ENCODE results near the gene MOV10L1. TPM values are rescaled to one million over a fixed set of nuclear protein-coding genes. Genes with fewer than 3 reads are reported as not detected.
"Not testable (repeated sequence)": the region's sequence is repeated elsewhere in the genome, so short reads cannot be mapped to it uniquely, and the experiment has no call there.

The MOV10L1 gene
- total and polyA plus RNA-seq, 2 donors (not counting 1 experiment from before 2014, with no cell fraction given), result 0.03 to 0.83 TPM

GRCh38 chr22:50204571-50204970 is 114.8 kb downstream of the MOV10L1 start:
- Histone ChIP-seq H3K36me3 (ENCODE audit: control insufficient read depth, insufficient read depth, low read length) (peaks cover 13% of the 10 kb centered on the region), H3K27me3 (ENCODE audit: control insufficient read depth, insufficient read depth, low read length) (no peaks in the 10 kb centered on the region), H3K79me2 (ENCODE audit: control insufficient read depth, insufficient read depth, low read length) (peaks cover 20% of the 10 kb centered on the region), H3K4me3 (replicated peaks in 1 of 4; ENCODE audit: control extremely low read depth in 1 of 4, insufficient read depth in 1 of 4, low read depth in 3 of 4, low read length in 4 of 4) (no peak overlapping the region), H3K27ac (ENCODE audit: insufficient read depth, low read length) (no peak overlapping the region), H3K4me1 (ENCODE audit: control insufficient read depth, extremely low read depth, insufficient read depth, low read length) (peaks cover 2% of the 10 kb centered on the region), H4K20me1 (ENCODE audit: control insufficient read depth, extremely low read depth, insufficient read depth, low read length) (no peaks in the 10 kb centered on the region), H3K9ac (ENCODE audit: insufficient read depth, low read length) (no peak overlapping the region), H3K4me2 (ENCODE audit: extremely low read depth, insufficient read depth, low read length) (no peak overlapping the region), H3K9me3 (ENCODE audit: control insufficient read depth, insufficient read depth, low read depth, low read length) (no peaks in the 10 kb centered on the region), H2AFZ (ENCODE audit: low read length) (no peak overlapping the region)
- DNase-seq (ENCODE audit: low read depth in 2 of 2), result no peak
- TF ChIP-seq EZH2 (IDR thresholded peaks at IDR 0.05; ENCODE audit: low read length, missing control alignments), result no peak
- no peak for TF ChIP-seq CTCF (conservative IDR thresholded peaks at IDR 0.05 in 1 of 2, IDR thresholded peaks at IDR 0.05 in 1 of 2; ENCODE audit: low read depth in 1 of 2, low read length in 2 of 2)

- not testable (repeated sequence) for H3K9me3 ChIP-seq (ENCODE audit: control insufficient read depth, insufficient read depth, low read depth, low read length); H3K9ac ChIP-seq (ENCODE audit: insufficient read depth, low read length); H2AFZ ChIP-seq (ENCODE audit: low read length); H3K4me3 ChIP-seq (replicated peaks in 1 of 4; ENCODE audit: control extremely low read depth in 1 of 4, insufficient read depth in 1 of 4, low read depth in 3 of 4, low read length in 4 of 4); H3K4me2 ChIP-seq (ENCODE audit: extremely low read depth, insufficient read depth, low read length); H4K20me1 ChIP-seq (ENCODE audit: control insufficient read depth, extremely low read depth, insufficient read depth, low read length); H3K27me3 ChIP-seq (ENCODE audit: control insufficient read depth, insufficient read depth, low read length); H3K4me1 ChIP-seq (ENCODE audit: control insufficient read depth, extremely low read depth, insufficient read depth, low read length); H3K27ac ChIP-seq (ENCODE audit: insufficient read depth, low read length); DNase-seq (ENCODE audit: low read depth in 2 of 2)
- Histone ChIP-seq H3K79me2 (ENCODE audit: control insufficient read depth, insufficient read depth, low read length) (peaks cover 20% of the 10 kb centered on the region), H3K36me3 (ENCODE audit: control insufficient read depth, insufficient read depth, low read length) (peaks cover 14% of the 10 kb centered on the region)
Observed at GRCh38 chr22:50204998-50205397, 115.2 kb downstream of the MOV10L1 start.

DNA sequence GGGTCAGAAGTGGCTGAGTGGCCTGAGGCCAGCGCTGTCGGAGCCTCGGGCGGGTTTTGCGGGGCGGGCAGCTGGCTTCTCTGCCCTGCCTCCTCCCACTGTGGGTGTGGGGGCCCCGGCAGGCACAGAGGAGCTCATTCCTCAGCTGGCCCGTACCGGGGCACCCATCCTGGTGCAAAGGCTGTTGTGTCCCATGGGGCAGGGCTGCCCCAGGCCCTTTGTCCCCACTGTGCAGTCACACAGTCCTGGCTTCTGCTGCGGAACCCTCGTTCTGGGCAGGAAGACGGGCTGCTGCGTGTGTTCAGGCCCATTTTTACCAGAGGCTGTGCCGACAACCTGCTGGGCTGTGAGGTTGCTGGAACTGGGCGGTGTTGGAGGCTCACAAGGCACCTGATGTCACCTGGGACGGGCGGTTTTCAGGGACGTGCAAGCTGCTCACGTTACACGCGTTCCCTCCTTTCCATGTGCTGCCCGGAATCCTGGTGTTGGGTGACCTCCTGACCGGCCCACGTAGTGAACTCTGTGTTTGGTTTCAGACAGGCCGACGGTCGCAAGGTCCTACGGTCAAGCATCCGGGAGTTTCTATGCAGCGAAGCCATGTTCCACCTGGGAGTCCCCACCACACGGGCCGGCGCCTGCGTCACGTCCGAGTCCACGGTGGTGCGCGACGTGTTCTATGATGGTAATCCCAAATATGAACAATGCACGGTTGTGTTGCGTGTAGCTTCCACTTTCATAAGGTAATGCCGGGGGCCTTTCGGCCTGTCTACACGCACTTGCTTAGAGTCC is 116.2 kb downstream of the MOV10L1 start:
- DNase-seq (ENCODE audit: low read depth in 2 of 2), result no peak
- Histone ChIP-seq H3K9me3 (ENCODE audit: control insufficient read depth, insufficient read depth, low read depth, low read length) (no peaks in the 10 kb centered on the region), H3K9ac (ENCODE audit: insufficient read depth, low read length) (no peak overlapping the region), H3K27ac (ENCODE audit: insufficient read depth, low read length) (no peak overlapping the region), H2AFZ (ENCODE audit: low read length) (no peak overlapping the region), H3K36me3 (ENCODE audit: control insufficient read depth, insufficient read depth, low read length) (peaks cover 22% of the 10 kb centered on the region), H3K27me3 (ENCODE audit: control insufficient read depth, insufficient read depth, low read length) (no peaks in the 10 kb centered on the region), H4K20me1 (ENCODE audit: control insufficient read depth, extremely low read depth, insufficient read depth, low read length) (no peaks in the 10 kb centered on the region), H3K79me2 (ENCODE audit: control insufficient read depth, insufficient read depth, low read length) (peaks cover 22% of the 10 kb centered on the region), H3K4me2 (ENCODE audit: extremely low read depth, insufficient read depth, low read length) (no peak overlapping the region), H3K4me3 (replicated peaks in 1 of 4; ENCODE audit: control extremely low read depth in 1 of 4, insufficient read depth in 1 of 4, low read depth in 3 of 4, low read length in 4 of 4) (no peak overlapping the region), H3K4me1 (ENCODE audit: control insufficient read depth, extremely low read depth, insufficient read depth, low read length) (peaks cover 2% of the 10 kb centered on the region)
- TF ChIP-seq EZH2 (IDR thresholded peaks at IDR 0.05; ENCODE audit: low read length, missing control alignments) (no peak), CTCF (conservative IDR thresholded peaks at IDR 0.05 in 1 of 2, IDR thresholded peaks at IDR 0.05 in 1 of 2; ENCODE audit: low read depth in 1 of 2, low read length in 2 of 2) (no peak)

Data from fibroblast of lung (primary cell).